Keratinocyte (primary cell): ENCODE data around the gene FAM118B. TPM values are rescaled to one million over a fixed set of nuclear protein-coding genes. Genes with fewer than 3 reads are reported as not detected.

Experiments used
- DNase-seq: peaks from one replicate; pipeline ENCODE4 v3.0.0-alpha.2; 2011; ENCODE audit warnings: low read depth, missing footprints, low spot score
- FAIRE-seq: peaks from 2 replicates; lab custom pipeline; 2011; peaks lifted over from hg19 to GRCh38; lab: Jason Lieb, UNC
- H2AFZ ChIP-seq: 2 replicates; pipeline ENCODE4 v1.6.0; 2012; ENCODE audit warnings: low read length, control low read depth, inconsistent platforms; ENCODE audit not compliant: control insufficient read depth
- H3K27ac ChIP-seq: 2 replicates; pipeline ENCODE4 v1.5.1; 2011; ENCODE audit warnings: low read length; ENCODE audit not compliant: control insufficient read depth, insufficient read depth
- H3K27me3 ChIP-seq: 3 replicates; pipeline ENCODE4 v1.6.0; 2011; ENCODE audit warnings: low read length; ENCODE audit not compliant: control insufficient read depth, insufficient read depth; ENCODE audit errors: extremely low read depth
- H3K36me3 ChIP-seq, 2 experiments: 2 replicates in 1 of 2; 3 replicates in 1 of 2; pipeline ENCODE4 v1.5.1; 2011; ENCODE audit warnings: low read length in 2 of 2, mild to moderate bottlenecking in 1 of 2; ENCODE audit not compliant: control insufficient read depth in 2 of 2, insufficient read depth in 2 of 2; ENCODE audit errors: extremely low read depth in 1 of 2
- H3K4me1 ChIP-seq: 3 replicates; pipeline ENCODE4 v1.5.1; 2011; ENCODE audit warnings: low read length; ENCODE audit not compliant: control insufficient read depth, insufficient read depth; ENCODE audit errors: extremely low read depth
- H3K4me2 ChIP-seq: 3 replicates; pipeline ENCODE4 v1.6.0; 2011; ENCODE audit warnings: low read depth, low read length; ENCODE audit not compliant: control insufficient read depth, insufficient read depth; ENCODE audit errors: extremely low read depth
- H3K4me3 ChIP-seq, 3 experiments: fragments of 200-600 bp in 1 of 3; sonication (generic) in 1 of 3; 2 replicates in 2 of 3; 3 replicates in 1 of 3; pipeline ENCODE4 v1.5.1; 2011 to 2016; ENCODE audit warnings: low read length in 3 of 3, mild to moderate bottlenecking in 3 of 3, control low read depth in 2 of 3, inconsistent platforms in 1 of 3, low read depth in 1 of 3, mixed read lengths in 1 of 3, mixed run types in 1 of 3, moderate library complexity in 1 of 3; ENCODE audit not compliant: control insufficient read depth in 2 of 3, insufficient read depth in 2 of 3; ENCODE audit errors: extremely low read depth in 1 of 3
- H3K79me2 ChIP-seq: 2 replicates; pipeline ENCODE4 v1.6.0; 2012; ENCODE audit warnings: low read length; ENCODE audit not compliant: control insufficient read depth, insufficient read depth
- H3K9ac ChIP-seq: 3 replicates; pipeline ENCODE4 v1.6.0; 2011; ENCODE audit warnings: low read length; ENCODE audit not compliant: control insufficient read depth, insufficient read depth; ENCODE audit errors: extremely low read depth
- H3K9me1 ChIP-seq: 3 replicates; pipeline ENCODE4 v1.6.0; 2011; ENCODE audit warnings: low read length; ENCODE audit not compliant: control insufficient read depth, insufficient read depth; ENCODE audit errors: extremely low read depth
- H3K9me3 ChIP-seq: 2 replicates; pipeline ENCODE4 v1.5.1; 2012; ENCODE audit warnings: low read depth, low read length; ENCODE audit not compliant: control insufficient read depth
- H4K20me1 ChIP-seq: 3 replicates; pipeline ENCODE4 v1.6.0; 2011; ENCODE audit warnings: low read length; ENCODE audit not compliant: control insufficient read depth, insufficient read depth; ENCODE audit errors: extremely low read depth
- CTCF ChIP-seq, 3 experiments: IDR thresholded peaks in 1 of 3; conservative IDR thresholded peaks in 1 of 3; optimal IDR thresholded peaks in 1 of 3; 2 replicates in 2 of 3; 3 replicates in 1 of 3; pipeline versions ENCODE3 to v1.5.1; 2011; ENCODE audit warnings: low read length in 3 of 3, mild to moderate bottlenecking in 3 of 3, moderate library complexity in 2 of 3, control low read depth in 1 of 3, inconsistent platforms in 1 of 3; ENCODE audit not compliant: insufficient read depth in 2 of 3; ENCODE audit errors: extremely low read depth in 1 of 3
- EZH2 ChIP-seq: IDR thresholded peaks from one replicate; pipeline ENCODE4 v1.6.1; 2012; ENCODE audit warnings: inconsistent platforms, mild to moderate bottlenecking, low read length, moderate library complexity
- dilution Hi-C: fragments of 300-500 bp; cut with MboI; formaldehyde crosslinking; loops from one replicate; pipeline ENCODE4 v1.7.0; 2020; ENCODE audit warnings: low sequenced_read_pairs; ENCODE audit not compliant: extremely low pct_ligation_motif_present
- polyA plus RNA-seq, 5 experiments: library from polyadenylated mRNA; depleted of rRNA in 3 of 5; stranded (reverse) in 3 of 5; stranded (forward) in 1 of 5; unstranded in 1 of 5; fragments of >200 nt; gene quantifications; 1 replicate in 1 of 5; 2 replicates in 3 of 5; 3 replicates in 1 of 5; pipeline versions ENCODE4 v1.2.1 to v1.2.3, GENCODE V29; 2011 to 2012; ENCODE audit warnings: missing spikeins in 2 of 5, low read depth in 1 of 5, low replicate concordance in 1 of 5

Gene FAM118B
- polyA plus RNA-seq, 1 donor (not counting 4 experiments of a cell fraction or from before 2014, with no cell fraction given): 32.0 TPM

- H3K9ac ChIP-seq: no peak overlapping the region
- H3K9me3 ChIP-seq: no peaks in the 10 kb centered on the region
- no peaks in the 10 kb centered on the region for H3K79me2 ChIP-seq
These were observed 82.1 kb downstream of the FAM118B start for GRCh38 chr11:126293726-126294125.

GRCh38 chr11:126297004-126297403, 85.4 kb downstream of the FAM118B start:
- no peaks in the 10 kb centered on the region for H4K20me1 ChIP-seq
- H3K27ac ChIP-seq: no peak overlapping the region
- no peak overlapping the region for H3K9ac ChIP-seq
- no peak overlapping the region for H3K4me3 ChIP-seq
- no peak for TF ChIP-seq EZH2
- TF ChIP-seq CTCF (optimal IDR thresholded peaks at IDR 0.05 in 1 of 3, IDR thresholded peaks at IDR 0.05 in 1 of 3, conservative IDR thresholded peaks at IDR 0.05 in 1 of 3; ENCODE audit: extremely low read depth in 1 of 3, insufficient read depth in 2 of 3, low read length in 3 of 3): no peak
- peaks cover 11% of the 10 kb centered on the region in 2 experiments for H3K36me3 ChIP-seq
- dilution Hi-C loops: no loop called here
- H3K4me2 ChIP-seq: no peak overlapping the region
- DNase-seq (no peak), FAIRE-seq (no peak)
- H2AFZ ChIP-seq: no peak overlapping the region
- H3K79me2 ChIP-seq: no peaks in the 10 kb centered on the region
- no peaks in the 10 kb centered on the region for H3K9me1 ChIP-seq
- no peaks in the 10 kb centered on the region for H3K4me1 ChIP-seq
- no peaks in the 10 kb centered on the region for H3K9me3 ChIP-seq
- no peaks in the 10 kb centered on the region for H3K27me3 ChIP-seq

More at GRCh38 chr11:126293726-126294125, 82.1 kb downstream of the FAM118B start:
- dilution Hi-C loops: no loop called here
- H3K27me3 ChIP-seq: no peaks in the 10 kb centered on the region
- H3K9me1 ChIP-seq: no peaks in the 10 kb centered on the region
- DNase-seq: no peak
- no peak overlapping the region for H3K27ac ChIP-seq
- peaks cover 15 to 17% of the 10 kb centered on the region in 2 experiments for H3K36me3 ChIP-seq
- no peaks in the 10 kb centered on the region for H4K20me1 ChIP-seq
- TF ChIP-seq EZH2 (no peak), CTCF (optimal IDR thresholded peaks at IDR 0.05 in 1 of 3, IDR thresholded peaks at IDR 0.05 in 1 of 3, conservative IDR thresholded peaks at IDR 0.05 in 1 of 3; ENCODE audit: extremely low read depth in 1 of 3, insufficient read depth in 2 of 3, low read length in 3 of 3) (no peak)
- FAIRE-seq: no peak
- H2AFZ ChIP-seq: no peak overlapping the region
- no peak overlapping the region for H3K4me2 ChIP-seq
- H3K4me3 ChIP-seq: no peak overlapping the region
- no peaks in the 10 kb centered on the region for H3K4me1 ChIP-seq
